NCI-H187 treated with DMSO at 0.1 percent for 48 hours (cell line): ENCODE data around the gene PDCD2L.

ENCODE experiments used
- DNase-seq: peaks from one replicate; lab custom pipeline; 2025; lab: John Stamatoyannopoulos, UW

PDCD2L gene

GRCh38 chr19:34471906-34472700 lies 67.9 kb downstream of the PDCD2L start:
- no peak for DNase-seq

DNA sequence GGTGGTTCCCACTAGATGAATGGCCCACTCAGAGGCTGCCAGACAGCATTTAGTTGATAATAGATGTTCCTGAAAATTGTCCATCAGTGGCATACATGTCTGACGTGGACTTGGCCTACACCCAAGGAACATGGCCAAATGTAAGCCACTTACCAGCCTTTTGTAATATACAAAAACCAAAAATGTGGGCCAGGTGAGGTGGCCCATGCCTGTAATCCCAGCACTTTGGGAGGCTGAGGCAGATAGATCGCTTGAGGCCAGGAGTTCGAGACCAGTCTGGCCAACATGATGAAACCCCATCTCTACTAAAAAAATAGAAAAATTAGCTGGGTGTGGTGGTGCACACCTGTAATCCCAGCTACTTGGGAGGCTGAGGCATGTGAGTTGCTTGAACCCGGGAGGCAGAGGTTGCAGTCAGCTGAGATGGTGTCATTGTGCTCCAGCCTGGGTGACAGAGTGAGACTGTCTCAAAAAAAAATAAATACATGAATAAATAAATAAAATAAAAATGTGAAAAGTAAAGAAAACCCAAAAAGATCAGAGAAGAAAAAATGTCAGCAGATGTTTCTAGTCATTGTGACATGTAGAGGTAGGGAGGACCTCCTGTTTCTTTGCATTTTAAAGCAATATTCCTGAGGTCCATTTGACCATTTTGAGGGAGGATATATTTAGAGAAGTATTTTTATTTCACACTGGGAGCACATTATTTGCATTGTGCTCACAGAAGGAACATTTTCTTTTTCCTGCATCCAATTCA lies 70.2 kb downstream of the PDCD2L start:
- DNase-seq = no peak

GRCh38 chr19:34475026-34475974 lies 71.1 kb downstream of the PDCD2L start:
- DNase-seq = no peak
